ENCODE data around the gene IDH3G.

Gene IDH3G

GRCh38 chrX:153829549-153829798 lies 35.3 kb upstream of the IDH3G start:
- CTCF ChIA-PET: no interaction called here
- peak; percentile 16 for DNase-seq (ENCODE audit: extremely low spot score)
- POLR2A ChIA-PET: no interaction called here
- no peak for TF ChIP-seq FOXA1 (IDR thresholded peaks at IDR 0.05)
- no peak for TF ChIP-seq LEF1 (IDR thresholded peaks at IDR 0.05; ENCODE audit: borderline replicate concordance)
- TF ChIP-seq NFRKB (IDR thresholded peaks at IDR 0.05): no peak
- TF ChIP-seq FOXK2 (IDR thresholded peaks at IDR 0.05): no peak
- no peak for TF ChIP-seq ZNF384 (IDR thresholded peaks at IDR 0.05)
- no peak for TF ChIP-seq HDGF (IDR thresholded peaks at IDR 0.05; ENCODE audit: borderline replicate concordance)
- TF ChIP-seq CTBP1 (IDR thresholded peaks at IDR 0.05; ENCODE audit: borderline replicate concordance): no peak
- TF ChIP-seq FOXM1 (IDR thresholded peaks at IDR 0.05; ENCODE audit: borderline replicate concordance): no peak
- TF ChIP-seq ELF4 (IDR thresholded peaks at IDR 0.05): no peak
- no peak for TF ChIP-seq BHLHE40 (IDR thresholded peaks at IDR 0.05; ENCODE audit: borderline replicate concordance)
- no peak for TF ChIP-seq TARDBP (IDR thresholded peaks at IDR 0.05)
- no peak for TF ChIP-seq ARNT (IDR thresholded peaks at IDR 0.05)
- TF ChIP-seq, protein P1, sequence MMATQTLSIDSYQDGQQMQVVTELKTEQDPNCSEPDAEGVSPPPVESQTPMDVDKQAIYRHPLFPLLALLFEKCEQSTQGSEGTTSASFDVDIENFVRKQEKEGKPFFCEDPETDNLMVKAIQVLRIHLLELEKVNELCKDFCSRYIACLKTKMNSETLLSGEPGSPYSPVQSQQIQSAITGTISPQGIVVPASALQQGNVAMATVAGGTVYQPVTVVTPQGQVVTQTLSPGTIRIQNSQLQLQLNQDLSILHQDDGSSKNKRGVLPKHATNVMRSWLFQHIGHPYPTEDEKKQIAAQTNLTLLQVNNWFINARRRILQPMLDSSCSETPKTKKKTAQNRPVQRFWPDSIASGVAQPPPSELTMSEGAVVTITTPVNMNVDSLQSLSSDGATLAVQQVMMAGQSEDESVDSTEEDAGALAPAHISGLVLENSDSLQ (IDR thresholded peaks at IDR 0.05): no peak
- no peak for TF ChIP-seq SP1 (IDR thresholded peaks at IDR 0.05)
- TF ChIP-seq L3MBTL2 (conservative IDR thresholded peaks at IDR 0.05): no peak
- TF ChIP-seq SUZ12 (IDR thresholded peaks at IDR 0.05): no peak

GRCh38 chrX:153828723-153829548 lies 34.8 kb upstream of the IDH3G start:
- ChIA-PET POLR2A (interaction anchor here (1.6 kb wide), 1 partner anchor 57 kb away, joined by 3 read pairs; the partner anchor contains the start of gene L1CAM), CTCF (no interaction called here)
- DNase-seq (ENCODE audit: extremely low spot score): peak; percentile 33
- TF ChIP-seq ZNF384 (IDR thresholded peaks at IDR 0.05): no peak
- TF ChIP-seq L3MBTL2 (conservative IDR thresholded peaks at IDR 0.05): no peak
- TF ChIP-seq HDGF (IDR thresholded peaks at IDR 0.05; ENCODE audit: borderline replicate concordance): no peak
- TF ChIP-seq BHLHE40 (IDR thresholded peaks at IDR 0.05; ENCODE audit: borderline replicate concordance): no peak
- no peak for TF ChIP-seq FOXK2 (IDR thresholded peaks at IDR 0.05)

- ChIA-PET POLR2A (interaction anchor here (1.6 kb wide), 1 partner anchor 58 kb away, joined by 3 read pairs; the partner anchor contains the start of gene L1CAM), CTCF (no interaction called here)
- TF ChIP-seq FOXA1 (IDR thresholded peaks at IDR 0.05) (no peak), FOXM1 (IDR thresholded peaks at IDR 0.05; ENCODE audit: borderline replicate concordance) (no peak), HDGF (IDR thresholded peaks at IDR 0.05; ENCODE audit: borderline replicate concordance) (no peak), FOXK2 (IDR thresholded peaks at IDR 0.05) (no peak), ARNT (IDR thresholded peaks at IDR 0.05) (no peak), TARDBP (IDR thresholded peaks at IDR 0.05) (no peak), CTBP1 (IDR thresholded peaks at IDR 0.05; ENCODE audit: borderline replicate concordance) (no peak), L3MBTL2 (conservative IDR thresholded peaks at IDR 0.05) (no peak), SUZ12 (IDR thresholded peaks at IDR 0.05) (no peak), LEF1 (IDR thresholded peaks at IDR 0.05; ENCODE audit: borderline replicate concordance) (no peak), BHLHE40 (IDR thresholded peaks at IDR 0.05; ENCODE audit: borderline replicate concordance) (no peak), NFRKB (IDR thresholded peaks at IDR 0.05) (no peak), SP1 (IDR thresholded peaks at IDR 0.05) (no peak), ELF4 (IDR thresholded peaks at IDR 0.05) (no peak), ZNF384 (IDR thresholded peaks at IDR 0.05) (no peak)
- TF ChIP-seq, protein P1 (IDR thresholded peaks at IDR 0.05): no peak
- peak; percentile 6 for DNase-seq (ENCODE audit: extremely low spot score)
Measured at GRCh38 chrX:153828308-153828707, 34.1 kb upstream of the IDH3G start.

DNA sequence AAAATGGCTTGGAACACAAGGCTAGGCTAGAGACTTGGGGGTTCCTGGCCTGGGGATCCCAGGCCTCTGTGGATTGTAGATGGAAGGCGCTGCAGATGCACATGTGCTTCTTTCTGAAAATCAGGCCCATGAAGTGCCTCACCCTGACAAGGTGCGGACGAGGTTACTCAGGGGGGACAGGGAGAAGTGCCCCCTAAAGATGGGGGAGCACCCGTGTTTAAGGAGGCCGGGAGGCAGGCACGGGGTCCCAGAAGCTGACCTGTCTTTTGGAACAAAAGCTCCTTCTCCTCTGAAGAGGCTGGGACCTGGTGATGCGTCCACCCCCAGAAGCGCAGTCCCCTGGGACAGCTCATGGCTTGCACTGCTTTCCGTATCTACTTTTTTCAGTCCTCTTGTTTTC lies 33.7 kb upstream of the IDH3G start:
- ChIA-PET CTCF (no interaction called here), POLR2A (interaction anchor here (0.9 to 1.6 kb wide), 2 partner anchors 10 to 58 kb away, joined by 3 read pairs; partner anchors contain the start of gene L1CAM)
- DNase-seq (ENCODE audit: extremely low spot score): peak; percentile 6
- TF ChIP-seq CTBP1 (IDR thresholded peaks at IDR 0.05; ENCODE audit: borderline replicate concordance) (no peak), FOXA1 (IDR thresholded peaks at IDR 0.05) (no peak), SUZ12 (IDR thresholded peaks at IDR 0.05) (no peak)

DNA sequence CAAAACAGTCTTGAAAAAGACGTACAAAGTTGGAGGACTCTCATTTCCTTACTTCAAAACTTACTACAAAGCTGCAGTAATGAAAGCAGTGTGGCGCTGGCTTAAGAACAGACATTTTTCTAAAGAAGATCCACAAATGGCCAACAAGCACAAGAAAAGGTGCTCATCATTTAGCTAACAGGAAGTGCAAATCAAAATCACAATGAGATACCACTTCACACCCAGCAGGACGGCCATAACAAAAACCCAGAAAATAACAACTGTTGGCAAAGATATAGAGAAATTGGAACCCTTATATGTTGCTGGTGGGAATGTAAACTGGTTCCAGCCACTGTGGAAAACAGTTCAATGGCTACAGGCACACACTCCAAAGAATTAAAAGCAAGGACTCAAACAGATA lies 32.8 kb upstream of the IDH3G start:
- ChIA-PET POLR2A (interaction anchor here (0.9 to 1.6 kb wide), 2 partner anchors 9 to 59 kb away, joined by 3 read pairs; partner anchors contain the start of gene L1CAM), CTCF (no interaction called here)
- no peak for DNase-seq (ENCODE audit: extremely low spot score)

More for the DNA sequence above, 32.8 kb upstream of the IDH3G start:
- no peak for TF ChIP-seq ZNF384 (IDR thresholded peaks at IDR 0.05)
- TF ChIP-seq FOXK2 (IDR thresholded peaks at IDR 0.05): no peak
- no peak for TF ChIP-seq SUZ12 (IDR thresholded peaks at IDR 0.05)
- no peak for TF ChIP-seq FOXM1 (IDR thresholded peaks at IDR 0.05; ENCODE audit: borderline replicate concordance)
- TF ChIP-seq BHLHE40 (IDR thresholded peaks at IDR 0.05; ENCODE audit: borderline replicate concordance): no peak
- TF ChIP-seq CTBP1 (IDR thresholded peaks at IDR 0.05; ENCODE audit: borderline replicate concordance): no peak
- TF ChIP-seq HDGF (IDR thresholded peaks at IDR 0.05; ENCODE audit: borderline replicate concordance): no peak
- TF ChIP-seq LEF1 (IDR thresholded peaks at IDR 0.05; ENCODE audit: borderline replicate concordance): no peak
- TF ChIP-seq ELF4 (IDR thresholded peaks at IDR 0.05): no peak
- TF ChIP-seq ARNT (IDR thresholded peaks at IDR 0.05): no peak
- TF ChIP-seq TARDBP (IDR thresholded peaks at IDR 0.05): no peak
- TF ChIP-seq FOXA1 (IDR thresholded peaks at IDR 0.05): no peak
- TF ChIP-seq L3MBTL2 (conservative IDR thresholded peaks at IDR 0.05): no peak
- no peak for TF ChIP-seq NFRKB (IDR thresholded peaks at IDR 0.05)
- TF ChIP-seq, protein P1 (IDR thresholded peaks at IDR 0.05): no peak
- no peak for TF ChIP-seq SP1 (IDR thresholded peaks at IDR 0.05)
